SK-MEL-5 (cell line): ENCODE data around the gene BPTF. TPM values are rescaled to one million over a fixed set of nuclear protein-coding genes. Genes with fewer than 3 reads are reported as not detected.
"Not testable (repeated sequence)": the region's sequence is repeated elsewhere in the genome, so short reads cannot be mapped to it uniquely, and the experiment has no call there.

Experiments
- DNase-seq: peaks from one replicate; pipeline ENCODE4 v3.0.0-alpha.2; 2016; ENCODE audit warnings: low read depth, low spot score
- in situ Hi-C: cut with HindIII; loops from 2 replicates; pipeline ENCODE4 v1.10.0; 2016; ENCODE audit warnings: low sequenced_read_pairs, high pct_unique_total_duplicates, low pct_unique_long_range_greater_than_20kb
- total RNA-seq: library from RNA; depleted of rRNA; stranded (reverse); fragments of >200 nt; shearing (Covaris generic); gene quantifications from 2 replicates; pipeline ENCODE4 v1.2.3, GENCODE V29; 2014

Gene BPTF
- total RNA-seq, 1 experiment from 2014 or later: 60.4 TPM

- in situ Hi-C loops: no loop called here
- no peak for DNase-seq
These were observed 6.0 kb downstream of the BPTF start for GRCh38 chr17:67831268-67831667.

- in situ Hi-C loops: no loop called here
These were observed 7.8 kb downstream of the BPTF start for GRCh38 chr17:67833134-67833533.

GRCh38 chr17:67833946-67834631 is 8.8 kb downstream of the BPTF start:
- in situ Hi-C loops: no loop called here
- DNase-seq: peak; percentile 78

More at GRCh38 chr17:67833134-67833533, 7.8 kb downstream of the BPTF start:
- no peak for DNase-seq

GRCh38 chr17:67834634-67835033 is 9.3 kb downstream of the BPTF start:
- no peak for DNase-seq
- in situ Hi-C loops: no loop called here

GRCh38 chr17:67836205-67836987 is 11.1 kb downstream of the BPTF start:
- no peak for DNase-seq
- in situ Hi-C loops: no loop called here

GRCh38 chr17:67837965-67838364 is 12.7 kb downstream of the BPTF start:
- in situ Hi-C loops: no loop called here

GRCh38 chr17:67838538-67838937 is 13.2 kb downstream of the BPTF start:
- no peak for DNase-seq
- in situ Hi-C loops: no loop called here

More at GRCh38 chr17:67837965-67838364, 12.7 kb downstream of the BPTF start:
- DNase-seq: no peak

- no peak for DNase-seq
- in situ Hi-C loops: no loop called here
These were observed 16.7 kb downstream of the BPTF start for GRCh38 chr17:67841992-67842391.

GRCh38 chr17:67842648-67843047 is 17.3 kb downstream of the BPTF start:
- in situ Hi-C loops: no loop called here

GRCh38 chr17:67845374-67845773 is 20.1 kb downstream of the BPTF start:
- DNase-seq: no peak
- in situ Hi-C loops: no loop called here

More at GRCh38 chr17:67842648-67843047, 17.3 kb downstream of the BPTF start:
- DNase-seq: no peak

- DNase-seq, in situ Hi-C loops: not testable (repeated sequence)
These were observed 22.9 kb downstream of the BPTF start for GRCh38 chr17:67848189-67848588.

- in situ Hi-C loops, DNase-seq: not testable (repeated sequence)
These were observed 23.5 kb downstream of the BPTF start for GRCh38 chr17:67848846-67849245.

GRCh38 chr17:67850991-67851631 is 25.8 kb downstream of the BPTF start:
- DNase-seq: peak; percentile 99
- in situ Hi-C loops: no loop called here

GRCh38 chr17:67853703-67854102 is 28.4 kb downstream of the BPTF start:
- DNase-seq: no peak
- in situ Hi-C loops: no loop called here

- no peak for DNase-seq
- in situ Hi-C loops: no loop called here
These were observed 29.1 kb downstream of the BPTF start for GRCh38 chr17:67854378-67854777.

GRCh38 chr17:67855504-67856324 is 30.4 kb downstream of the BPTF start:
- in situ Hi-C loops: no loop called here
- no peak for DNase-seq

- in situ Hi-C loops, DNase-seq: not testable (repeated sequence)
These were observed 31.1 kb downstream of the BPTF start for GRCh38 chr17:67856402-67856801.
